HepG2 (cell line): ENCODE measurements around the gene PPP6R2. TPM values are rescaled to one million over a fixed set of nuclear protein-coding genes. Genes with fewer than 3 reads are reported as not detected.

Experiments used
- CREM ChIP-seq, 2 experiments: sonication (generic) in 1 of 2; formaldehyde crosslinking in 1 of 2; IDR thresholded peaks; 2 replicates each; pipeline versions ENCODE4 v1.4.0 to v1.6.1; 2016 to 2020; ENCODE audit warnings: antibody characterized with exemption in 1 of 2, mild to moderate bottlenecking in 1 of 2, missing genetic modification reagents in 1 of 2
- ELK4 ChIP-seq: sonication (generic); formaldehyde crosslinking; IDR thresholded peaks from 2 replicates; pipeline ENCODE4 v1.9.0; 2021; ENCODE audit warnings: missing genetic modification reagents, borderline replicate concordance
- FOXC1 ChIP-seq: sonication (generic); formaldehyde crosslinking; IDR thresholded peaks from 2 replicates; pipeline ENCODE4 v1.8.0; 2022; ENCODE audit warnings: mild to moderate bottlenecking, missing genetic modification reagents, borderline replicate concordance
- FOXJ3 ChIP-seq: sonication (generic); formaldehyde crosslinking; IDR thresholded peaks from 2 replicates; pipeline ENCODE4 v1.4.0; 2020; ENCODE audit warnings: missing genetic modification reagents, mild to moderate bottlenecking, borderline replicate concordance
- HDAC2 ChIP-seq: sonication (generic); formaldehyde crosslinking; IDR thresholded peaks from 2 replicates; pipeline ENCODE4 v1.4.0; 2020; ENCODE audit warnings: missing genetic modification reagents
- HNRNPK ChIP-seq: fragments of 200-400 bp; formaldehyde crosslinking; IDR thresholded peaks from 2 replicates; pipeline ENCODE4 v1.6.1; 2018; ENCODE audit warnings: low read length, low read depth, moderate library complexity, mild to moderate bottlenecking; ENCODE audit not compliant: poor library complexity, severe bottlenecking
- JARID2 ChIP-seq: sonication (generic); formaldehyde crosslinking; IDR thresholded peaks from 2 replicates; pipeline ENCODE4 v1.8.1; 2023; ENCODE audit warnings: missing genetic modification reagents, inconsistent platforms; ENCODE audit not compliant: insufficient replicate concordance
- KLF15 ChIP-seq: sonication (generic); formaldehyde crosslinking; IDR thresholded peaks from 2 replicates; pipeline ENCODE4 v1.8.1; 2023; ENCODE audit warnings: borderline replicate concordance, mild to moderate bottlenecking, inconsistent platforms, missing genetic modification reagents, mixed read lengths
- MAF1 ChIP-seq: sonication (generic); formaldehyde crosslinking; IDR thresholded peaks from 2 replicates; pipeline ENCODE4 v1.5.0; 2020; ENCODE audit warnings: missing genetic modification reagents, borderline replicate concordance
- POGZ ChIP-seq: sonication (generic); formaldehyde crosslinking; IDR thresholded peaks from 2 replicates; pipeline ENCODE4 v1.4.0; 2020; ENCODE audit warnings: mild to moderate bottlenecking, missing genetic modification reagents
- PRPF4 ChIP-seq: fragments of 200-400 bp; formaldehyde crosslinking; IDR thresholded peaks from 2 replicates; pipeline ENCODE4 v1.6.1; 2016; ENCODE audit warnings: low read length, low read depth; ENCODE audit not compliant: poor library complexity, severe bottlenecking
- REPIN1 ChIP-seq: sonication (generic); formaldehyde crosslinking; IDR thresholded peaks from 2 replicates; pipeline ENCODE4 v1.8.0; 2022; ENCODE audit warnings: missing genetic modification reagents, low read depth, mild to moderate bottlenecking, borderline replicate concordance
- ZFP36L2 ChIP-seq: sonication (generic); formaldehyde crosslinking; IDR thresholded peaks from 2 replicates; pipeline ENCODE4 v1.4.0; 2020; ENCODE audit warnings: missing genetic modification reagents
- ZNF263 ChIP-seq: sonication (generic); formaldehyde crosslinking; IDR thresholded peaks from 2 replicates; pipeline ENCODE4 v1.4.0; 2020; ENCODE audit warnings: missing genetic modification reagents
- ZNF788 ChIP-seq: sonication (generic); formaldehyde crosslinking; IDR thresholded peaks from 2 replicates; pipeline ENCODE4 v1.5.0; 2020; ENCODE audit warnings: mild to moderate bottlenecking, missing genetic modification reagents, borderline replicate concordance
- polyA plus RNA-seq, 8 experiments: library from polyadenylated mRNA; depleted of rRNA in 3 of 8; stranded (reverse) in 7 of 8; unstranded in 1 of 8; fragments of >200 nt; fragmentation: Illumina TruSeq in 4 of 8; extraction: Trizol in 4 of 8; gene quantifications; 2 replicates each; pipeline versions ENCODE4 v1.2.1 to v1.2.3, GENCODE V29; 2011 to 2016; ENCODE audit warnings: low read depth in 4 of 8, missing spikeins in 1 of 8, mixed read lengths in 1 of 8; ENCODE audit not compliant: insufficient read depth in 1 of 8
- total RNA-seq, 5 experiments: library from RNA; depleted of rRNA; stranded (reverse); fragments of >200 nt; fragmentation: Illumina TruSeq; extraction: Trizol; gene quantifications; 2 replicates each; pipeline ENCODE4 v1.2.3, GENCODE V29; 2016; ENCODE audit warnings: low read depth in 1 of 5
- TF ChIP-seq, protein P1 (sequence below): IDR thresholded peaks from 2 replicates; pipeline ENCODE4 v1.6.1; 2018; ENCODE audit warnings: missing genetic modification reagents, mild to moderate bottlenecking, missing compliant biosample characterization
- TF ChIP-seq, protein P2 (sequence below): sonication (generic); formaldehyde crosslinking; IDR thresholded peaks from 2 replicates; pipeline ENCODE4 v1.4.0; 2020; ENCODE audit warnings: mild to moderate bottlenecking, missing genetic modification reagents

PPP6R2 gene
- total and polyA plus RNA-seq, 2 of the 13 experiments (the other 11 are each of a cell fraction or from before 2014, with no cell fraction given): 55.0 to 102 TPM

- TF ChIP-seq, protein P1, sequence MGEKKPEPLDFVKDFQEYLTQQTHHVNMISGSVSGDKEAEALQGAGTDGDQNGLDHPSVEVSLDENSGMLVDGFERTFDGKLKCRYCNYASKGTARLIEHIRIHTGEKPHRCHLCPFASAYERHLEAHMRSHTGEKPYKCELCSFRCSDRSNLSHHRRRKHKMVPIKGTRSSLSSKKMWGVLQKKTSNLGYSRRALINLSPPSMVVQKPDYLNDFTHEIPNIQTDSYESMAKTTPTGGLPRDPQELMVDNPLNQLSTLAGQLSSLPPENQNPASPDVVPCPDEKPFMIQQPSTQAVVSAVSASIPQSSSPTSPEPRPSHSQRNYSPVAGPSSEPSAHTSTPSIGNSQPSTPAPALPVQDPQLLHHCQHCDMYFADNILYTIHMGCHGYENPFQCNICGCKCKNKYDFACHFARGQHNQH (CRISPR knock-in tag): peak; percentile 38; the same call in 1 of the 2 replicates
- TF ChIP-seq POGZ (no peak), KLF15 (no peak), ZNF788 (peak; percentile 45; the same call in 1 of the 2 replicates), ZNF263 (CRISPR knock-in tag) (no peak; the same call in 1 of the 2 replicates), REPIN1 (CRISPR knock-in tag) (peak; percentile 57; the same call in 1 of the 2 replicates), FOXJ3 (no peak), CREM (IDR thresholded peaks at IDR 0.05) (no peak), CREM (CRISPR knock-in tag; IDR thresholded peaks at IDR 0.05) (no peak), JARID2 (CRISPR knock-in tag) (no peak), MAF1 (CRISPR knock-in tag) (no peak), ELK4 (no peak), ZFP36L2 (CRISPR knock-in tag) (no peak), HNRNPK (no peak), HDAC2 (CRISPR knock-in tag) (peak; percentile 37; the same call in 1 of the 2 replicates), FOXC1 (CRISPR knock-in tag) (peak; percentile 85; the same call in 1 of the 2 replicates), PRPF4 (no peak)
- TF ChIP-seq, protein P2, sequence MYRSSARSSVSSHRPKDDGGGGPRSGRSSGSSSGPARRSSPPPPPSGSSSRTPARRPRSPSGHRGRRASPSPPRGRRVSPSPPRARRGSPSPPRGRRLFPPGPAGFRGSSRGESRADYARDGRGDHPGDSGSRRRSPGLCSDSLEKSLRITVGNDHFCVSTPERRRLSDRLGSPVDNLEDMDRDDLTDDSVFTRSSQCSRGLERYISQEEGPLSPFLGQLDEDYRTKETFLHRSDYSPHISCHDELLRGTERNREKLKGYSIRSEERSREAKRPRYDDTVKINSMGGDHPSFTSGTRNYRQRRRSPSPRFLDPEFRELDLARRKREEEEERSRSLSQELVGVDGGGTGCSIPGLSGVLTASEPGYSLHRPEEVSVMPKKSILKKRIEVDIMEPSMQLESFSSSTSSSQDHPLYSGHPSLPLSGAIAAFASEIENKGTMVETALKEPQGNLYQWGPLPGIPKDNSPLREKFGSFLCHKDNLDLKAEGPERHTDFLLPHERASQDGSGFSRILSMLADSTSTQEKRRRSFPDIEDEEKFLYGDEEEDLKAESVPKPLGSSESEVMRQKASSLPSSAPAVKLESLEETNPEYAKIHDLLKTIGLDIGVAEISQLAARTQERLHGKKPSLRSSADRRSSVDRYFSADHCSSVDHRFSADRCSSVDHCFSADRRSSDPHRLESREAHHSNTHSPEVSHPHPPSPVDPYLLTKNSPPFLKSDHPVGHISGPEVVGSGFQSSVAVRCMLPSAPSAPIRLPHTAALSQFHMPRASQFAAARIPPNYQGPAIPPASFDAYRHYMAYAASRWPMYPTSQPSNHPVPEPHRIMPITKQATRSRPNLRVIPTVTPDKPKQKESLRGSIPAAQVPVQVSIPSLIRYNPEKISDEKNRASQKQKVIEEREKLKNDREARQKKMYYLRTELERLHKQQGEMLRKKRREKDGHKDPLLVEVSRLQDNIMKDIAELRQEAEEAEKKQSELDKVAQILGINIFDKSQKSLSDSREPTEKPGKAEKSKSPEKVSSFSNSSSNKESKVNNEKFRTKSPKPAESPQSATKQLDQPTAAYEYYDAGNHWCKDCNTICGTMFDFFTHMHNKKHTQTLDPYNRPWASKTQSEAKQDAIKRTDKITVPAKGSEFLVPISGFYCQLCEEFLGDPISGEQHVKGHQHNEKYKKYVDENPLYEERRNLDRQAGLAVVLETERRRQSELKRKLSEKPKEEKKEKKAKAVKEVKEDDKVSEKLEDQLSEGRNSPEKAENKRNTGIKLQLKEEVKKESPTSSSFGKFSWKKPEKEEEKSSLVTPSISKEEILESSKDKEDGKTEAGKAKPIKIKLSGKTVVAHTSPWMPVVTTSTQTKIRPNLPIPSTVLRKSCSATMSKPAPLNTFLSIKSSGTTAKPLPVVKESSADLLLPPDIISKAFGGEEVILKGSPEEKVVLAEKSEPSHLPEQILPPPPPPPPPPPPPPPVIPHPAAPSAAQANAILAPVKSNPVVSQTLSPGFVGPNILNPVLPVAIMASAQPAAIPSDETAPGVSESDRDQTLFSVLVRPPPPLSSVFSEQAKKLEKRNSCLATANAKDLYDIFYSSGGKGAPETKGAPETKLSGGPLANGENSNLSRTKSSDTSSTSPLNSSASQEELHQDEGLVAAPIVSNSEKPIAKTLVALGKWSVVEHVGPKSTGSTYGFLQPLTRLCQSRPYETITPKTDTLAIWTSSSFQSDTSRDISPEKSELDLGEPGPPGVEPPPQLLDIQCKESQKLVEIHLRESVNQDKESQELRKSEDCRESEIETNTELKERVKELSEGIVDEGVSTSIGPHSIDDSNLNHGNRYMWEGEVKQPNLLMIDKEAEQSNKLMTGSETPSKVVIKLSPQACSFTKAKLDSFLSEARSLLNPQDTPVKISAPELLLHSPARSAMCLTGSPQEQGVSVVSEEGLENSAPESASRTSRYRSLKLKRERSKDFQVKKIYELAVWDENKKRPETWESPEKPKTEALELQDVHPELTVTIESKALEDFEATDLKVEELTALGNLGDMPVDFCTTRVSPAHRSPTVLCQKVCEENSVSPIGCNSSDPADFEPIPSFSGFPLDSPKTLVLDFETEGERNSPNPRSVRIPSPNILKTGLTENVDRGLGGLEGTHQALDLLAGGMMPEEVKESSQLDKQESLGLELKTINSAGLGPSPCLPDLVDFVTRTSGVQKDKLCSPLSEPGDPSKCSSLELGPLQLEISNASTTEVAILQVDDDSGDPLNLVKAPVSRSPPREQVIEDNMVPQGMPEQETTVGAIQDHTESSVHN (CRISPR knock-in tag): peak; percentile 98; the same call in 1 of the 2 replicates
Measured at GRCh38 chr22:50485221-50486131, 142.3 kb downstream of the PPP6R2 start (continued).
